GM21526 (cell line): ENCODE results near the gene SLAMF7.
"Not testable (repeated sequence)": the region's sequence is repeated elsewhere in the genome, so short reads cannot be mapped to it uniquely, and the experiment has no call there.

Experiments used
- ATAC-seq: cut with Tn5 transposase; IDR thresholded peaks from one replicate; pipeline ENCODE4 v1.9.1; 2021; ENCODE audit warnings: moderate library complexity; ENCODE audit not compliant: unreplicated experiment, low FRiP score

SLAMF7 gene

GRCh38 chr1:160767395-160768294 is 28.6 kb downstream of the SLAMF7 start:
- ATAC-seq = peak; percentile 51

- ATAC-seq = peak; percentile 75
These were observed 29.2 kb downstream of the SLAMF7 start for GRCh38 chr1:160768295-160768657.

- ATAC-seq = no peak
These were observed 33.3 kb downstream of the SLAMF7 start for GRCh38 chr1:160772331-160772730.

- no peak for ATAC-seq
These were observed 34.0 kb downstream of the SLAMF7 start for GRCh38 chr1:160773093-160773492.

DNA sequence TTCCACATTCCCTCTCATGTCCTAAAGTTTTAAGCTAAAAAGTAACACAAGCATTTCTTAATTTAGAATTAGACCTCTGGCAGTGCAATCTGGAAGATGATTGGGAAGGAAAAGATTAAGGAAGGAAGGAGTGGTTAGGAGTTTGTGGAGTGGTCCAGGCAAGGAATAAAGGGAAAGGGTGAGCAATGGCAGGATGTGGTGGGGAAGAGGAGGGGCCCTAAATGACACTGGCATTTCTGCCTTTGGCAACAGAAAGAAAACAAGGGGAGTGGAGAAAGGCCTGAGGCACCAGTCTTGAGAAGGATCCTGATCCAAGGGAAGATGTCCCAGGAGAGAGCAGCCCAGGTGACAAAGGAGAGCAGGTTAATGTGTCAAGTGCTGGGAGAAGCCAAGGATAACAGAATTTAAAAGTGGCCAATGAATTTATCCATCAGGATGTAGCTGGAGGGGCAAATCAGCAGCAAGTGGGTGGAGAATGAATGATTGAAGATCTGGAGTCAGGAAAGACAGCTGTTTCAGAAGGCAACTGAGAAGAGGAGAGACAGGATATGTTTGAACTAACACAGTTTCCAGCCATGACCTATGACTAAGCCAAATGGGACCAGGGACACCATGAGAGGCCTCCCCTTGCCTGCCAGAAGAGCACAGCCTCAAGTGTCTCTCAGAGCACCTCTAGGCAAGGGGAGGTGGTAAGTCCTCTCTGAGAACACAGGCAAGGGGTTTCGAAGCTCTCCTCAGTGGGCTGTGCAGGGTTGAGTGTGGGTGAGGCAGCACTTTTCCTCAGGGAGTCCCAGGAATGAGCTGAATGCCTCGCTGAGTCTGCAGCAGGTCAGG is 36.1 kb downstream of the SLAMF7 start:
- no peak for ATAC-seq

- no peak for ATAC-seq
These were observed 37.1 kb downstream of the SLAMF7 start for GRCh38 chr1:160776178-160776577.

DNA sequence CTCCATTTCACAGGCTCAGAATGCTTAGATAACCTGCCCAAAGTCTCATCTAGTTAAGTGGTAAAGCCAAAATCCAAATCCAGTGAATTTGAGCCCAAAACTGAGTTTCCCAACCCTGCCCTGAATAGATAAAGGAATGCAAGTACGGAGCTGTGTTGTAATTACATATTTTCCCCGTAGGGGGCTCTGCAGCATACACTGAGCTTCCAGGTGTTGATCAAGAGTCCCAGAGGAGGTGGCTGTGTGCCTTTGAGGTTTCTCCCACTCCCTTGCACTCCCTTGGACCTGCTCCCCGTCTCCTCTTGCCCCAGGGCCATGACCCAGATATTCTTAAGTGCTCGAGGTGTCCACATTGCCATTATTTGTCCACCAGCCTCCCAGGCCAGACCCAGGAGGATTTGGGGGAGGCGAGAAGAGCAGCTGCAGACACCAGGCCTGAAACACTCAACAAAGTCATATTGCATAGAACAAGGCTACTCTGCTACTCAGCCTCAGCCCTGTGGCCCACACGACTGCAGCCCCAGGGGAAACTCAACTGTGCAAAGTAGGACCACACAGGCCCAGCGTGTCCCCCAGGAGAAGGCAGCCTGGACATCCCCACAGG is 38.5 kb downstream of the SLAMF7 start:
- ATAC-seq = no peak

GRCh38 chr1:160778976-160779375 is 39.9 kb downstream of the SLAMF7 start:
- no peak for ATAC-seq

- no peak for ATAC-seq
These were observed 40.8 kb downstream of the SLAMF7 start for GRCh38 chr1:160779626-160780397.

DNA sequence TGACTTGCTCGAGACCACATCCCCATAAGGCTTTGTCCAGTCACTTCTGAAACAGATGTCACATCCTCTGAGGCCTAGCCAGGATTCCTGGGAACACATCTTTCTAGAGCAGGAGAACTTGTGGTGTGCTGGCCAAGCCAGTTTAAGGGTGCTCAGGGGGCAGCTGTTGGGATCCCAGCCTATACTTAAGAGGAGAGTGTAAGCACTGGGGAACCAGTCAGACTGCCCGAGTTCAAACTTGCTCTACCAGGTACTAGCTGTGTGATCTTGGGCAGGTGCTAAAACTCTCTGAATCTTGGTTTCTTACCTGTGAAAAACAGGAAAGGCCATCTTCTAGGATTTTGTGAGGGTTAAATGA is 41.3 kb downstream of the SLAMF7 start:
- no peak for ATAC-seq

GRCh38 chr1:160781186-160781766 is 42.2 kb downstream of the SLAMF7 start:
- ATAC-seq = no peak

DNA sequence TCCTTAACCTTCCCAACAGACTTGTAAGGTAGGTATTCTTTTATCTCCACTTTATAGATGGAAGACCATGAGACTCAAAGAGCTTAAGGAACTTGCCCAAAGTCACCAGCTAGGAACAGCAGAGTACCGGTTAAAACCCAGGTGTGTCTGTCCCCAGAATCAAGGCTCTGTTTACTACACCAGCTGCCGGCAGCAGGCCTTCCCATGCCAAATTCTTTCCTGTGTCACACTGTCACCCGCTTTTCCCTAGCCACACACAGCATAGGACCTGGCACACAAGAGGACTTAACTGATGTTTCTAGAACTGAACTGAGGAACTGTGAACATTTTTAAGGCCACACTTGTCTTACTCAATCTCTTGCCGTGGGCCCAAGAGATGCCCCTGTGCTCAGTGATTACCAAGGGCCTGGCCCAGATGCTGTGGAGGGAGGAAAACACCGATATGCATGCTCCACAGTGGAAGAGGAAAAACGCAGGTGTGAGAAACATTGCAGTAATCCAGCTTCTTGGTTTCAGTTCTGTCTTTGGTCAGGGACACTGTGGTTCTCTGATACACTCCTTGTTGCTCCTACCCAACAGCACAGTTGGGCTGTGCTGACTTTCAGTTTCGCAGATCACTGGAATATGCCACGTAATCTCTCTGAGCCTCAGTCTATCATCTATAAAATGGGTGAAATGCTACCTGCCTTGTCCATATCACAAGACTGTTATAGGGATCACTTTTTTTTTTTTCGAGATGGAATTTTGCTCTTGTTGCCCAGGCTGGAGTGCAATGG is 43.1 kb downstream of the SLAMF7 start:
- peak; percentile 87 for ATAC-seq

- ATAC-seq = not testable (repeated sequence)
These were observed 44.1 kb downstream of the SLAMF7 start for GRCh38 chr1:160782988-160783765.

GRCh38 chr1:160789051-160789701 is 50.1 kb downstream of the SLAMF7 start:
- ATAC-seq = peak; percentile 23

- peak; percentile 83 for ATAC-seq
These were observed 50.9 kb downstream of the SLAMF7 start for GRCh38 chr1:160789702-160790611.

DNA sequence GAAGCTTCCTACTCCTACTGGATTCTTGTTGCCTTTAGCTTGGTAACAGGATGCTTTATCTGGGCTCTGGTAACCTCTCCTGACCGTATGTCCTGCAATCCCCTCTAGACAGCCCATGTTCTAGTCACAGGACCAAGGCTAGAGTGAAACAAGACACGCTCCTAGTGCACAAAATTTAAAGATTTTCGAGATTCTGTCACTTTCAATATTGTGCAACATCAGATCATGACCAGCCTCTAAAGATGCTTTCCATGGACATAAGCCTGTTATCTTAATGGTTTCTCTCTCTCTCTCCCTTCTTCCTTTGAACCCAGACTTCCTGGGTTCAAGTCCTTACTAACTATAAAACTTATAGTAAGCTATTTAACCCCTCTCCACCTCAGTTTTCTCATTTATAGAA is 55.3 kb downstream of the SLAMF7 start:
- no peak for ATAC-seq

DNA sequence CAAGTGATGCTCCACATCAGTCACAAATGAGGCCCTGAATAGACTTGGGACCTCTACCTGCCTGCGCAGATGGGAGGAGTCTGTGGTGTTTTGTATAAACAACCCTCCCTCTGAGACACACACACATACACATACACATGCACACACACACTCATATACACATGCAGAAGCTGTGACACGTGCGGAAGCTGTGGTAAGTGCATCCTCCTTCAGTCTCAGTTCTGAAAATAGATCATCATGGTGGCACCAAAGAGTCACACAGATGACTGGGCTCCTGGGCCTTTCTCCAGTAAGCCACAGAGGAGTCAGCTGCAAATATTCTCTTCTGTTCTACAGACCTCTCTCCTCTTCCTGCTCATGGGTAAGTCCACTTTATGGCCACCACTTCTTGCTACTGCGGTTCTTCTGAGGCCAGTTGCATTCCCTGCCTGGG is 56.9 kb downstream of the SLAMF7 start, which contains the start of gene LY9:
Gene LY9 (plus strand): TSS at position 224 of the 433 bp plus-strand sequence. CDS start 14 bp downstream, at position 238.
- peak; percentile 54 for ATAC-seq
